Retinal pigment epithelial cell (primary cell): Measurements from ENCODE around the gene FBN1.

ENCODE experiments used
- DNase-seq: peaks from one replicate; pipeline ENCODE4 v3.0.0-alpha.2; 2010; ENCODE audit warnings: low read depth
- H3K4me3 ChIP-seq: 2 replicates; pipeline ENCODE4 v1.5.1; 2011; ENCODE audit warnings: mild to moderate bottlenecking, low read length, control low read depth, moderate library complexity
- CTCF ChIP-seq: conservative IDR thresholded peaks from 2 replicates; pipeline ENCODE4 v1.5.1; 2011; ENCODE audit warnings: low read depth, low read length, control low read depth, inconsistent platforms

The FBN1 gene

GRCh38 chr15:48540756-48541155 lies 104.8 kb downstream of the FBN1 start:
- TF ChIP-seq CTCF, result no peak
- no peak for DNase-seq
- no peak overlapping the region for H3K4me3 ChIP-seq

- no peak for TF ChIP-seq CTCF
Measured at GRCh38 chr15:48538941-48539340, 106.6 kb downstream of the FBN1 start.

GRCh38 chr15:48537271-48538113 lies 108.0 kb downstream of the FBN1 start:
- no peak for TF ChIP-seq CTCF
- no peak for DNase-seq
- H3K4me3 ChIP-seq, result no peak overlapping the region

More at GRCh38 chr15:48538941-48539340, 106.6 kb downstream of the FBN1 start:
- DNase-seq, result no peak
- no peak overlapping the region for H3K4me3 ChIP-seq

GRCh38 chr15:48536681-48537091 lies 108.8 kb downstream of the FBN1 start:
- no peak for DNase-seq

GRCh38 chr15:48533982-48534381 lies 111.5 kb downstream of the FBN1 start:
- no peak overlapping the region for H3K4me3 ChIP-seq
- DNase-seq, result no peak
- TF ChIP-seq CTCF, result no peak

More at GRCh38 chr15:48536681-48537091, 108.8 kb downstream of the FBN1 start:
- no peak overlapping the region for H3K4me3 ChIP-seq
- TF ChIP-seq CTCF, result no peak

GRCh38 chr15:48532946-48533345 lies 112.6 kb downstream of the FBN1 start:
- no peak for TF ChIP-seq CTCF
- H3K4me3 ChIP-seq, result no peak overlapping the region
- no peak for DNase-seq

GRCh38 chr15:48530528-48530927 lies 115.0 kb downstream of the FBN1 start:
- no peak overlapping the region for H3K4me3 ChIP-seq
- no peak for DNase-seq
- no peak for TF ChIP-seq CTCF
